Activated CD8-positive, alpha-beta T cell treated with anti-CD3 and anti-CD28 coated beads for 36 hours (primary cell): ENCODE results near the gene INPP5D. TPM values are rescaled to one million over a fixed set of nuclear protein-coding genes. Genes with fewer than 3 reads are reported as not detected.

ENCODE experiments used
- ATAC-seq: fragments of 200-7000 bp; cut with Tn5 transposase; one replicate; pipeline ENCODE4 v1.10.0; 2021; ENCODE audit warnings: mild to moderate bottlenecking, moderate library complexity
- CTCF ChIA-PET: fragments of 350-600 bp; sonication (Branson Sonifier 250); formaldehyde crosslinking; loops from one replicate; lab custom pipeline; 2021; ENCODE audit warnings: antibody characterized with exemption; lab: Charles Lee
- POLR2A ChIA-PET: fragments of 350-600 bp; sonication (Branson Sonifier 250); formaldehyde crosslinking; loops from one replicate; lab custom pipeline; 2021; ENCODE audit warnings: antibody characterized with exemption; lab: Charles Lee
- DNase-seq: peaks from one replicate; pipeline ENCODE4 v3.0.0-alpha.2; 2020
- H3K27ac Mint-ChIP-seq: one replicate; pipeline ENCODE4 v1.8.0; 2021; ENCODE audit warnings: mild to moderate bottlenecking, mixed read lengths
- H3K27me3 Mint-ChIP-seq: one replicate; pipeline ENCODE4 v1.8.0; 2021; ENCODE audit warnings: mixed read lengths
- H3K36me3 Mint-ChIP-seq: one replicate; pipeline ENCODE4 v1.8.0; 2021; ENCODE audit warnings: low read depth, mixed read lengths
- H3K4me1 Mint-ChIP-seq: one replicate; pipeline ENCODE4 v1.8.0; 2021; ENCODE audit warnings: low read depth, mixed read lengths
- H3K4me3 Mint-ChIP-seq: one replicate; pipeline ENCODE4 v1.8.0; 2021; ENCODE audit warnings: mild to moderate bottlenecking, moderate library complexity, mixed read lengths
- H3K9me3 Mint-ChIP-seq: one replicate; pipeline ENCODE4 v1.8.0; 2021; ENCODE audit warnings: mixed read lengths
- intact Hi-C: fragments of 100-400 bp; cut with micrococcal nuclease; formaldehyde crosslinking; loops from one replicate; pipeline ENCODE4 v1.10.0; 2022
- total RNA-seq, 2 experiments: library from RNA; stranded (reverse); gene quantifications; one replicate each; pipeline ENCODE4 v1.2.3, GENCODE V29; 2021
- TF ChIP-seq, protein P1 (sequence below): fragments of 200-600 bp; IDR thresholded peaks from one replicate; pipeline ENCODE4 v1.8.0; 2022; ENCODE audit warnings: antibody characterized with exemption, mild to moderate bottlenecking

Gene INPP5D
- total RNA-seq, 2 experiments from 2014 or later = 38.6 to 40.2 TPM

- ATAC-seq = no peak
- TF ChIP-seq, protein P1, sequence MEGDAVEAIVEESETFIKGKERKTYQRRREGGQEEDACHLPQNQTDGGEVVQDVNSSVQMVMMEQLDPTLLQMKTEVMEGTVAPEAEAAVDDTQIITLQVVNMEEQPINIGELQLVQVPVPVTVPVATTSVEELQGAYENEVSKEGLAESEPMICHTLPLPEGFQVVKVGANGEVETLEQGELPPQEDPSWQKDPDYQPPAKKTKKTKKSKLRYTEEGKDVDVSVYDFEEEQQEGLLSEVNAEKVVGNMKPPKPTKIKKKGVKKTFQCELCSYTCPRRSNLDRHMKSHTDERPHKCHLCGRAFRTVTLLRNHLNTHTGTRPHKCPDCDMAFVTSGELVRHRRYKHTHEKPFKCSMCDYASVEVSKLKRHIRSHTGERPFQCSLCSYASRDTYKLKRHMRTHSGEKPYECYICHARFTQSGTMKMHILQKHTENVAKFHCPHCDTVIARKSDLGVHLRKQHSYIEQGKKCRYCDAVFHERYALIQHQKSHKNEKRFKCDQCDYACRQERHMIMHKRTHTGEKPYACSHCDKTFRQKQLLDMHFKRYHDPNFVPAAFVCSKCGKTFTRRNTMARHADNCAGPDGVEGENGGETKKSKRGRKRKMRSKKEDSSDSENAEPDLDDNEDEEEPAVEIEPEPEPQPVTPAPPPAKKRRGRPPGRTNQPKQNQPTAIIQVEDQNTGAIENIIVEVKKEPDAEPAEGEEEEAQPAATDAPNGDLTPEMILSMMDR = no peak
- Mint-ChIP-seq H3K4me1 (peaks cover 17% of the 10 kb centered on the region), H3K27ac (no peak overlapping the region), H3K4me3 (no peak overlapping the region), H3K9me3 (peaks cover 7% of the 10 kb centered on the region), H3K36me3 (peaks cover 56% of the 10 kb centered on the region), H3K27me3 (no peaks in the 10 kb centered on the region)
- intact Hi-C loops = no loop called here
- no peak for DNase-seq
- ChIA-PET CTCF (no interaction called here), POLR2A (no interaction called here)
Measured at GRCh38 chr2:233133239-233133638, 73.1 kb downstream of the INPP5D start.

DNA sequence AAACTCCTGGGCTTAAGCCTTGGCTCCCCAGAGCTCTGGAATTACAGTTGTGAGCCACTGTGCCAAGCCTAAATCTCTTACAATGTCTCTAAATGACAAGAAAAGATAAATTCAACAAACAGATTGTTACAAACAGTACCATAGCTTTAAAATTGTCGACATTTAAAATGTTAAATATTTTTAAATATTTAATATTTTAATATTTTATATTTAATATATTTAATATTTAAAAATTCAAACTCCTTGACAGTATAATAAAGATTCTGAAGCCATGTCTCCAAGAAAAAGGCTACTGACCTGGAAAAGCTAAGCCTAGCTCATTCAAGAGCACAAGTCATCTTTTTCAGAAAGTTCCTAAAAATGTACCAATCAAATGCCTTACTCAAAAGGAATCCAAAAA lies 75.3 kb downstream of the INPP5D start:
- H3K27me3 Mint-ChIP-seq = no peaks in the 10 kb centered on the region
- peaks cover 7% of the 10 kb centered on the region for H3K9me3 Mint-ChIP-seq
- no peak overlapping the region for H3K27ac Mint-ChIP-seq
- TF ChIP-seq, protein P1 = no peak
- intact Hi-C loops = no loop called here
- peaks cover 50% of the 10 kb centered on the region for H3K36me3 Mint-ChIP-seq
- DNase-seq = no peak
- POLR2A ChIA-PET = interaction anchor here (1.1 kb wide), 2 partner anchors 12 to 42 kb away, joined by 3 to 4 read pairs; no protein-coding TSS in a partner anchor
- CTCF ChIA-PET = interaction anchor here (0.7 to 2.6 kb wide), 3 partner anchors 33 to 81 kb away, joined by 3 to 15 read pairs (median 3); no protein-coding TSS in a partner anchor
- H3K4me1 Mint-ChIP-seq = peaks cover 5% of the 10 kb centered on the region
- no peak overlapping the region for H3K4me3 Mint-ChIP-seq
- ATAC-seq = no peak

DNA sequence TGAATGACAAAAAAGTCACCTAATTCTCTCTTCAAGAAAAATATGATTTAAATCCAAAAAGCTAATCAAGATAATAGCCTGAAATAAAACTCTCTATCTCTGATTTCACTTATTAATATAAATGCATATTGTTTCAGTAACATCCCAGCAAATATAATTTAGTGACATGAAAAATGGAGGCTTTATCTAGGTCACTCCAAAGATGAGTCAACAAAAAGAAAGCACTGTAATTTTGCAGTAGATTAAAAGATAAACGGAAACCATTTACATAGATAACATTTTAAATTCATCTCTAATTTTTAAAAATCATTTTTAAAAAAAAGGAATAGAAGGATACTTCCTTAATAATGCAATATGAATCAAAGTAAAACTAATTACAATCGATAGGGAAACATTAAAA lies 76.9 kb downstream of the INPP5D start:
- Mint-ChIP-seq H3K9me3 (peaks cover 7% of the 10 kb centered on the region), H3K27me3 (no peaks in the 10 kb centered on the region), H3K27ac (no peak overlapping the region), H3K4me3 (no peak overlapping the region), H3K36me3 (peaks cover 52% of the 10 kb centered on the region), H3K4me1 (peaks cover 12% of the 10 kb centered on the region)
- ChIA-PET POLR2A (no interaction called here), CTCF (interaction anchor here (1.1 to 1.7 kb wide), 2 partner anchors 76 to 84 kb away, joined by 4 to 6 read pairs; no protein-coding TSS in a partner anchor)
- intact Hi-C loops = no loop called here
- no peak for DNase-seq
- TF ChIP-seq, protein P1 = no peak
- no peak for ATAC-seq

DNA sequence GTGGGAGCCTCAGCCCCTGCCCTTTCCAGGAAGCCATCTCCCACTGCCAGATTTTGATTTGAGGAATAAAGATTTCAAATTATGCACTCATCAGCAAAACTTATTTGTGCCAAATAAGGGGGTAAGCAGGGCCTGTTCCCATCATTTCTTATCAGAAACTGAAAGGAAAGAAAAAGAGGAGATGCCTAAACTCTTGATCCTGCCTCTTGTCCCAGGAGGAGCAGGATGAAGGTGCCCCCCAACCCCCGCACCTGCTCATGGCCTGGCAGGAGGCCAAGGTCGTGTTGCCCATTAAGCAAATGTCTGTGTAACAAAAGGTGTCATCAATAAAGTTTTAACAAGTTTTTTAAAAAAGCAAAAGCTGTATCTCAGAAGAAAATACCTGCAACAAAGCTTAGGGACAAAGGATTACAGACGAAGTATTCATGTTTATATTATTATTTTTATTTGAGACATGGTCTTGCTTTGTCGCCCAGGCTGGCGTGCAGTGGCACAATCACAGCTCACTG lies 80.0 kb downstream of the INPP5D start:
- DNase-seq (no peak), ATAC-seq (no peak)
- TF ChIP-seq, protein P1 = no peak
- Mint-ChIP-seq H3K9me3 (peaks cover 3% of the 10 kb centered on the region), H3K27ac (no peak overlapping the region), H3K4me1 (peaks cover 28% of the 10 kb centered on the region), H3K36me3 (peaks cover 50% of the 10 kb centered on the region), H3K27me3 (no peaks in the 10 kb centered on the region), H3K4me3 (no peak overlapping the region)
- intact Hi-C loops = no loop called here
- ChIA-PET POLR2A (interaction anchor here (1.2 kb wide), 1 partner anchor 40 kb away, joined by 3 read pairs; no protein-coding TSS in a partner anchor), CTCF (interaction anchor here (0.6 kb wide), 1 partner anchor 8 kb away, joined by 3 read pairs; no protein-coding TSS in a partner anchor)

DNA sequence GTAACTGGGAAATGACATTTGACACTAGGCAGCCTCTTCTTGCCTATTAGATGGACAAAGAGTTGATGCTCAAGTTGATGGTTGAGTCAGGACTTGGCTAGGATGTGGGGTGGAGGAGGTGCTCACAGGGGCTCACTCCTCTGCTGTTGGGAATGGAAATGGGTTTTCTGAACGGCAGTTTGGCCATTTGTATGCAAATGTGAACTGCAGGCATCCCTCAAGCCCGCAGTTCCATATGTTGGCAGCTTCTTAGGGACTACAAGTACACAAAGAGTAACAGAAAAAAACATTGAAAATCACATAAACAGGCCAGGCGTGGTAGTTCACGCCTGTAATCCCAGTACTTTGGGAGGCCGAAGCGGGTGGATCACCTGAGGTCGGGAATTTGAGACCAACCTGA lies 80.8 kb downstream of the INPP5D start:
- H3K9me3 Mint-ChIP-seq = no peaks in the 10 kb centered on the region
- TF ChIP-seq, protein P1 = no peak
- H3K36me3 Mint-ChIP-seq = peaks cover 48% of the 10 kb centered on the region
- peak overlapping the region; percentile 13 for H3K27ac Mint-ChIP-seq
- ATAC-seq = no peak
- H3K4me3 Mint-ChIP-seq = no peak overlapping the region
- H3K4me1 Mint-ChIP-seq = peaks cover 28% of the 10 kb centered on the region
- no peak for DNase-seq
- intact Hi-C loops = no loop called here
- ChIA-PET POLR2A (no interaction called here), CTCF (interaction anchor here (0.6 kb wide), 1 partner anchor 9 kb away, joined by 3 read pairs; no protein-coding TSS in a partner anchor)
- no peaks in the 10 kb centered on the region for H3K27me3 Mint-ChIP-seq
